ENCODE measurements around the gene C22orf31. TPM values are rescaled to one million over a fixed set of nuclear protein-coding genes. Genes with fewer than 3 reads are reported as not detected.
A peak's percentile ranks its signal among the peaks of the same experiment; 100 is the strongest.

C22orf31 gene
- polyA plus RNA-seq, 3 donors = not detected

- intact Hi-C loops (cut with micrococcal nuclease) = no loop called here
- H4K20me1 ChIP-seq (ENCODE audit: insufficient read depth, low read length) = no peaks in the 10 kb centered on the region
- H3K9me3 Mint-ChIP-seq = peaks cover 0 to 3% (median 0%) of the 10 kb centered on the region in 7 donors
- H3K27me3 Mint-ChIP-seq (ENCODE audit: low read depth in 3 of 3) = peaks cover 31 to 51% (median 46%) of the 10 kb centered on the region in 3 donors
- peak overlapping the region in 1 of 2 donors; percentile 57 for H3K4me3 Mint-ChIP-seq
- H3K4me3 ChIP-seq (replicated peaks in 1 of 3; ENCODE audit: low read depth in 2 of 3, low read length in 3 of 3) = no peak overlapping the region
- H3K9ac ChIP-seq (ENCODE audit: insufficient read depth, low read length, poor library complexity, severe bottlenecking) = no peak overlapping the region
- no peak for TF ChIP-seq CTCF (IDR thresholded peaks at IDR 0.05)
- 50% methylated on average over 11 of the region's 12 CpGs for WGBS (ENCODE audit: insufficient coverage)
- peaks cover 3 to 26% of the 10 kb centered on the region in 2 donors for H3K27me3 ChIP-seq (ENCODE audit: control insufficient read depth in 2 of 2, insufficient read depth in 2 of 2, low read length in 2 of 2)
- H2AFZ ChIP-seq (ENCODE audit: insufficient read depth, low read depth, low read length, poor library complexity, severe bottlenecking) = no peak overlapping the region
- H3K27ac ChIP-seq (ENCODE audit: low read depth in 1 of 2, low read length in 2 of 2) = no peak overlapping the region
- H3K79me2 ChIP-seq (ENCODE audit: insufficient read depth, low read length) = no peaks in the 10 kb centered on the region
- peaks cover 6% of the 10 kb centered on the region for H3K4me1 Mint-ChIP-seq
- no peak overlapping the region for H3K4me2 ChIP-seq (replicated peaks; ENCODE audit: extremely low read depth, low read length, poor library complexity, severe bottlenecking)
- DNase-seq = no peak
- H3K27ac Mint-ChIP-seq = no peak overlapping the region
- no peaks in the 10 kb centered on the region for H3K36me3 Mint-ChIP-seq
- no peaks in the 10 kb centered on the region for H3K36me3 ChIP-seq (replicated peaks in 1 of 2; ENCODE audit: control insufficient read depth in 1 of 2, insufficient read depth in 2 of 2, low read length in 2 of 2)
- H3K4me1 ChIP-seq (ENCODE audit: control insufficient read depth in 1 of 2, insufficient read depth in 2 of 2, low read length in 2 of 2) = no peaks in the 10 kb centered on the region
- no peaks in the 10 kb centered on the region for H3K9me3 ChIP-seq (replicated peaks in 1 of 2; ENCODE audit: control insufficient read depth in 1 of 2, insufficient read depth in 1 of 2, low read length in 2 of 2)
Measured at GRCh38 chr22:29060251-29060869, 1.3 kb downstream of the C22orf31 start.

GRCh38 chr22:29056472-29056871 lies 5.2 kb downstream of the C22orf31 start:
- H4K20me1 ChIP-seq (ENCODE audit: insufficient read depth, low read length) = no peaks in the 10 kb centered on the region
- H3K27ac ChIP-seq (ENCODE audit: low read depth in 1 of 2, low read length in 2 of 2) = no peak overlapping the region
- peaks cover 15 to 21% (median 17%) of the 10 kb centered on the region in 3 donors for H3K27me3 Mint-ChIP-seq (ENCODE audit: low read depth in 3 of 3)
- no peak overlapping the region for H3K4me3 ChIP-seq (replicated peaks in 1 of 3; ENCODE audit: low read depth in 2 of 3, low read length in 3 of 3)
- peaks cover 6% of the 10 kb centered on the region for H3K4me1 Mint-ChIP-seq
- peaks cover 3 to 10% of the 10 kb centered on the region in 2 donors for H3K27me3 ChIP-seq (ENCODE audit: control insufficient read depth in 2 of 2, insufficient read depth in 2 of 2, low read length in 2 of 2)
- no peaks in the 10 kb centered on the region for H3K36me3 Mint-ChIP-seq
- H3K4me3 Mint-ChIP-seq = no peak overlapping the region
- H3K36me3 ChIP-seq (replicated peaks in 1 of 2; ENCODE audit: control insufficient read depth in 1 of 2, insufficient read depth in 2 of 2, low read length in 2 of 2) = no peaks in the 10 kb centered on the region
- TF ChIP-seq CTCF (IDR thresholded peaks at IDR 0.05) = no peak
- no peaks in the 10 kb centered on the region for H3K9me3 ChIP-seq (replicated peaks in 1 of 2; ENCODE audit: control insufficient read depth in 1 of 2, insufficient read depth in 1 of 2, low read length in 2 of 2)
- DNase-seq = no peak
- H3K9ac ChIP-seq (ENCODE audit: insufficient read depth, low read length, poor library complexity, severe bottlenecking) = no peak overlapping the region
- no peaks in the 10 kb centered on the region for H3K79me2 ChIP-seq (ENCODE audit: insufficient read depth, low read length)
- WGBS (ENCODE audit: insufficient coverage) = 100% methylated on average over 1 of the region's 3 CpGs
- H3K4me1 ChIP-seq (ENCODE audit: control insufficient read depth in 1 of 2, insufficient read depth in 2 of 2, low read length in 2 of 2) = no peaks in the 10 kb centered on the region
- H3K4me2 ChIP-seq (replicated peaks; ENCODE audit: extremely low read depth, low read length, poor library complexity, severe bottlenecking) = no peak overlapping the region
- no peak overlapping the region for H2AFZ ChIP-seq (ENCODE audit: insufficient read depth, low read depth, low read length, poor library complexity, severe bottlenecking)
- peaks cover 0 to 3% (median 0%) of the 10 kb centered on the region in 7 donors for H3K9me3 Mint-ChIP-seq
- intact Hi-C loops (cut with micrococcal nuclease) = no loop called here
- no peak overlapping the region for H3K27ac Mint-ChIP-seq

All from CD14-positive monocyte (primary cell).